ENCODE data around the gene IDH3A.

The IDH3A gene

DNA sequence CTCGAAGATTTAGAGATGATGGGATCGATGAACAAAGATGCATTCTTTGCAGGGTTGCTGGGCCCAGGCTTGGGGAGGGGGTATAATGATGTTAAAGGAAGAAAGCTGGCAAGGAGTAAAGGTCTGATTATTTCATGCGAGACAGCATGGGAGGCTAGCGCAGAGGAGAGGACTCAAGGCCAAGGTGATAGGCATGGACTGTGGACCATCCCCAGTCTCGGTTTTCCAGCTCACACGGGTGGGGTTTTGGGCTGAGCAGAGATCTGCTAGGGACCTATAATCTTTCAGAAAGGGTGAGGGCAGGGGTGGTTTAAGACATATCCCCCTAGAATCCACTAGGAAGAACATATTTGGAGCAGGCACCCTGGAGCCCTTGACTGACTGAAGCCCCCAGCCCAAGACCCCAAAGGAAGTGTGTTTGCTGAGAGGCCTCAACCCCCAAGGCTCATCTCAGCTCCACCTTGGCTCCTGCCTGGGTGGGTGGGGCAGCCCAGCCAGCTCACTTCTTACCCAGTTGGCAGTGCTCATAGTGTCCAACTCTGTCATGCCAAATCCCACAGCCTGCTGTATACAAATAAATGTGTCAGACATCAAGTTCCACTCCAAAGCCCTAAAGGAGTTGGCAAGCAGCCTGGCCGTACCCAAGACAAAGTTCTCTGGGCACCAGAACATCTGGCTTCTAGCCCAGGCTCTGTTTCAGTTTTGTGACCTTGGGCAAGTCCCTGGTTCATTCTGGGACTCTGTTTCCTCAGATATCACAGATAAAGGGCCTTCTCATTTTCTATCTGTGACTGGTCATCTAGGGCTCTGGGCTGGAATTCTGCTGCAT, 67.3 kb downstream of the IDH3A start:
- no peak for DNase-seq (ENCODE audit: low read depth in 2 of 3, low spot score in 1 of 3)

DNA sequence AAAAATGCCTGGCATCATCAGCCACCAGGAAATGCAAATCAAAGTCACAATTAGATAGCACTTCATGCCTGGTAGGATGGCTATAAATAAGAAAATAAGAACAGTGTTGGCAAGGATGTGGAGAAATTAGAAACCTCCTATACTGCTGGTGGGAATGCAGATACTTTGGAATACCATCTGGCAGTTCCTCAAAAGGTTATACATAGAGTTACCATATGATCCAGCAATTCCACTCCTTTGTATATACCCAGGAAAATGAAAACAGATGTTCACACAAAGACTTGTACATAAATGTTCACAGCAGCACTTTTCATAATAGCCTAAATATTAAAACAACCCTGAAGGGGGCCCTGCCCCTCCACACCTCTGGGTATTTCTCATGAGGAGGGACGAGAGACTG, 71.6 kb downstream of the IDH3A start:
- no peak for DNase-seq (ENCODE audit: low read depth in 2 of 3, low spot score in 1 of 3)

Data from stimulated activated CD4-positive, alpha-beta T cell treated with anti-CD3 and anti-CD28 coated beads, Interleukin-12 subunit alpha, Interleukin-12 subunit beta, amount 100 ng/mL, for 48 hours (primary cell).